Adipocyte (in vitro differentiated cells): Measurements from ENCODE around the gene GPC1.

Experiments
- DNase-seq: peaks from one replicate; pipeline ENCODE4 v3.0.0-alpha.2; 2015; ENCODE audit warnings: low read depth
- H3K27me3 ChIP-seq: replicated peaks from 2 replicates; pipeline ENCODE4 v1.7.0; 2013; ENCODE audit warnings: mild to moderate bottlenecking, low read length, moderate library complexity; ENCODE audit not compliant: control insufficient read depth, insufficient read depth
- H3K36me3 ChIP-seq: 2 replicates; pipeline ENCODE4 v1.7.0; 2013; ENCODE audit warnings: low read length, mild to moderate bottlenecking, moderate library complexity; ENCODE audit not compliant: control insufficient read depth, insufficient read depth, severe bottlenecking
- H3K4me1 ChIP-seq: 2 replicates; pipeline ENCODE4 v1.7.0; 2013; ENCODE audit warnings: mild to moderate bottlenecking, low read length, moderate library complexity; ENCODE audit not compliant: control insufficient read depth, insufficient read depth
- H3K4me3 ChIP-seq: 2 replicates; pipeline ENCODE4 v1.7.0; 2013; ENCODE audit warnings: mild to moderate bottlenecking, low read length, moderate library complexity
- H3K9ac ChIP-seq: 2 replicates; pipeline ENCODE4 v1.7.0; 2013; ENCODE audit warnings: mild to moderate bottlenecking, low read length, moderate library complexity
- H3K9me3 ChIP-seq: 2 replicates; pipeline ENCODE4 v1.7.0; 2013; ENCODE audit warnings: mild to moderate bottlenecking, low read length, moderate library complexity; ENCODE audit not compliant: control insufficient read depth

Gene GPC1

GRCh38 chr2:240462707-240463273 lies 27.3 kb downstream of the GPC1 start:
- no peak for DNase-seq
- Histone ChIP-seq H3K4me1 (no peaks in the 10 kb centered on the region), H3K36me3 (peaks cover 74% of the 10 kb centered on the region), H3K9ac (no peak overlapping the region), H3K4me3 (no peak overlapping the region), H3K27me3 (no peaks in the 10 kb centered on the region), H3K9me3 (no peaks in the 10 kb centered on the region)

DNA sequence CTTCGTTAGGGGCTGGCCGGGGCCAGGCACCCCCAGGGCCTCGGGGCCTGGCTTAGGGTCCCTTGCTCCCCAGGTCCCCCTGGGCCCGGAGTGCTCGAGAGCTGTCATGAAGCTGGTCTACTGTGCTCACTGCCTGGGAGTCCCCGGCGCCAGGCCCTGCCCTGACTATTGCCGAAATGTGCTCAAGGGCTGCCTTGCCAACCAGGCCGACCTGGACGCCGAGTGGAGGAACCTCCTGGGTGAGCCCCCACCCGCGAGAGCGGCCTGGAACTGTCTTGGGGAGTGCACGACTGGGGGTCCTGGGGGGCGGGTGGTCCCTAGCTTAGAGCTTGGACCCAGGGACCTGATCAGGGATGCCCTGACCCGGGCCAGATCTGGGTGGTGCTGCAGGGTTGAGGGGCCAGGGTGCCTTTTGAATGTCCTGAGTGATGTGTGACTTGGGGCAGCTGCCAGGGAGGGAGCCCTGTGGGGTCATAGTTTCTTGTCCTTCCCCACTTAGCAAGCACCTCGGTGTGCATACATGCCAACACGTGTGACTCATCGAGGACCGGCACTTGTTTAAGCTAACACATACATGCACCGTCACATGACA lies 27.9 kb downstream of the GPC1 start:
- H3K9me3 ChIP-seq: no peaks in the 10 kb centered on the region
- H3K36me3 ChIP-seq: peaks cover 74% of the 10 kb centered on the region
- H3K27me3 ChIP-seq: no peaks in the 10 kb centered on the region
- H3K4me3 ChIP-seq: no peak overlapping the region
- H3K4me1 ChIP-seq: no peaks in the 10 kb centered on the region
- no peak overlapping the region for H3K9ac ChIP-seq
- DNase-seq: no peak

DNA sequence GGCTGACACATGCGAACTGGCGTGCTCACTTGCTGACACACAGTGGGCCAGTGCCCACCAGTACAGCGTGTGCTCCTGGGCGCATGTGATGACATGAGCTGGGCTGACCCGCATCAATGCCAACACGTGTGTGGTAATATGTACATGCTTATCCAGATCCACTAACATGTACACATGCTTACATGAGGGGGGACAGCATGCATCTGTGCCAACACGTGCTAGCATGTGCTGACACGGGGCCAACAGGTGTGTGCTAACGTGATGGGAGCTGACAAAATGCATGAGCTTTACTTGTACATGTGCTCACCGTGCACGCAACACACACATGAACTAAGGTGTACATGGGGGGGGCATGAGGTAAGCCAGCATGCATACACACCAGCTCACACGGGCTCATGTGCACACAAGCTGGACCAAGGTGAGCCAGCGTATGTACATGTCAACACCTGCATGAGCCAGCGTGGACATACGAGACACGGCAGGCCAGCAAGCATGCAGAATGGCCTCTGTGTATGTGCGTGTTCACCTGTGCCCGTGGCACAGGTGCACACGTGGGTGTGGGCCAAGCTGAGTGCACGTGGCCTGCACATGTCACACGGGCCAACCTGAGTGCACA lies 28.5 kb downstream of the GPC1 start:
- no peaks in the 10 kb centered on the region for H3K27me3 ChIP-seq
- no peaks in the 10 kb centered on the region for H3K9me3 ChIP-seq
- DNase-seq: no peak
- no peak overlapping the region for H3K9ac ChIP-seq
- H3K4me1 ChIP-seq: no peaks in the 10 kb centered on the region
- H3K4me3 ChIP-seq: no peak overlapping the region
- peaks cover 72% of the 10 kb centered on the region for H3K36me3 ChIP-seq

DNA sequence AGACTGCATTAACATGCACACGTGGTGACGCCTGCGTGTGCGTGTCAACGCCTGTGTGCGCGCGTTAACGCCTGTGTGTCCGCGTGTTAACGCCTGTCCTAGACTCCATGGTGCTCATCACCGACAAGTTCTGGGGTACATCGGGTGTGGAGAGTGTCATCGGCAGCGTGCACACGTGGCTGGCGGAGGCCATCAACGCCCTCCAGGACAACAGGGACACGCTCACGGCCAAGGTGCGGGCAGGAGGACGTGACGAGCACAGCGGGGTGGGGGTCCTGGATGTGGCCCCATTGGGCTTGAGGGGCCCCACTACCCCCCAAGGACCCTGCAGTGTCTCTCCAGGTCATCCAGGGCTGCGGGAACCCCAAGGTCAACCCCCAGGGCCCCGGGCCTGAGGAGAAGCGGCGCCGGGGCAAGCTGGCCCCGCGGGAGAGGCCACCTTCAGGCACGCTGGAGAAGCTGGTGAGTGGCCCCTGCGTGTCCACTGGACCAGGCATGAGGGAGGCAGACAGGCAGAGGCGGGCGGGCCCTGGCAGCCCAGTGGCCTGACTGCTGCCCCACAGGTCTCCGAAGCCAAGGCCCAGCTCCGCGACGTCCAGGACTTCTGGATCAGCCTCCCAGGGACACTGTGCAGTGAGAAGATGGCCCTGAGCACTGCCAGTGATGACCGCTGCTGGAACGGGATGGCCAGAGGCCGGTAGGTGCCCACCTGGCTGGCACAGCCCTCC lies 29.2 kb downstream of the GPC1 start:
- H3K9me3 ChIP-seq: no peaks in the 10 kb centered on the region
- no peak for DNase-seq
- H3K4me1 ChIP-seq: no peaks in the 10 kb centered on the region
- H3K9ac ChIP-seq: no peak overlapping the region
- no peaks in the 10 kb centered on the region for H3K27me3 ChIP-seq
- H3K4me3 ChIP-seq: no peak overlapping the region
- H3K36me3 ChIP-seq: peaks cover 70% of the 10 kb centered on the region

DNA sequence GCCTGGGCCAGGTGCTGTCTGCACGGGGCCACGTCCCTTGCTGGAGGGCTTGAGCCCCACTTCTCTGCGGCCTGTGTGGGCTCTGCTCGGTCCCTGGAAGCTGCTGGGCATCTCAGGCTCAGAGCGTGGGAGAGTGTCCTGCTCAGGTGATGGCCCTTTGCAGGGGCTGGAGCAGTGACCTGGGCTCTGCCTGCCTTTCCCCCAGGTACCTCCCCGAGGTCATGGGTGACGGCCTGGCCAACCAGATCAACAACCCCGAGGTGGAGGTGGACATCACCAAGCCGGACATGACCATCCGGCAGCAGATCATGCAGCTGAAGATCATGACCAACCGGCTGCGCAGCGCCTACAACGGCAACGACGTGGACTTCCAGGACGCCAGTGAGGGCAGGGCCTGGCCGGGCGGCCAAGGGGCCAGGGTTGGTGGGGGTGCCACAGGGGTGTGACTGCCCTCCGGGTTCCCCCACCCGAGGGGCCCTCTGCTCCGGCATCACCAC lies 29.9 kb downstream of the GPC1 start:
- Histone ChIP-seq H3K27me3 (no peaks in the 10 kb centered on the region), H3K4me1 (no peaks in the 10 kb centered on the region), H3K9me3 (no peaks in the 10 kb centered on the region), H3K4me3 (no peak overlapping the region), H3K36me3 (peaks cover 65% of the 10 kb centered on the region), H3K9ac (no peak overlapping the region)
- no peak for DNase-seq

DNA sequence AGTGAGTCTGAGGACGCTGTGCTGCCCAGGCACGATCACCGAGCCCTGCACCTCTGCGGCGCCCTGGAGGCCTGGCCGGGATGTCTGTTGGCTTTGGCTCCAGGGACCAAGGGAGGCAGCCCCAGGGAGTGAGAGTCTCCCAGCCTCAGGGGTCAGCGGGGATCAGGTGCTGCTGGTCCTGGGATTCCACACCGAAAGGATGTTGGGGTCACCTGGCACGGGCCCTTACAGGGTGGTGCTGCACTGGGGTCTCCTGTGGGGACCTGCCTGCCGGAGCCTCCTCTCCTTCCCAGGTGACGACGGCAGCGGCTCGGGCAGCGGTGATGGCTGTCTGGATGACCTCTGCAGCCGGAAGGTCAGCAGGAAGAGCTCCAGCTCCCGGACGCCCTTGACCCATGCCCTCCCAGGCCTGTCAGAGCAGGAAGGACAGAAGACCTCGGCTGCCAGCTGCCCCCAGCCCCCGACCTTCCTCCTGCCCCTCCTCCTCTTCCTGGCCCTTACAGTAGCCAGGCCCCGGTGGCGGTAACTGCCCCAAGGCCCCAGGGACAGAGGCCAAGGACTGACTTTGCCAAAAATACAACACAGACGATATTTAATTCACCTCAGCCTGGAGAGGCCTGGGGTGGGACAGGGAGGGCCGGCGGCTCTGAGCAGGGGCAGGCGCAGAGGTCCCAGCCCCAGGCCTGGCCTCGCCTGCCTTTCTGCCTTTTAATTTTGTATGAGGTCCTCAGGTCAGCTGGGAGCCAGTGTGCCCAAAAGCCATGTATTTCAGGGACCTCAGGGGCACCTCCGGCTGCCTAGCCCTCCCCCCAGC lies 30.5 kb downstream of the GPC1 start:
- H3K36me3 ChIP-seq: peaks cover 62% of the 10 kb centered on the region
- H3K27me3 ChIP-seq: no peaks in the 10 kb centered on the region
- no peak overlapping the region for H3K4me3 ChIP-seq
- H3K4me1 ChIP-seq: no peaks in the 10 kb centered on the region
- H3K9me3 ChIP-seq: no peaks in the 10 kb centered on the region
- H3K9ac ChIP-seq: no peak overlapping the region
- DNase-seq: no peak

GRCh38 chr2:240466579-240467148 lies 31.2 kb downstream of the GPC1 start:
- H3K4me1 ChIP-seq: no peaks in the 10 kb centered on the region
- no peak overlapping the region for H3K4me3 ChIP-seq
- H3K9ac ChIP-seq: no peak overlapping the region
- H3K9me3 ChIP-seq: no peaks in the 10 kb centered on the region
- no peak for DNase-seq
- no peaks in the 10 kb centered on the region for H3K27me3 ChIP-seq
- peaks cover 56% of the 10 kb centered on the region for H3K36me3 ChIP-seq

DNA sequence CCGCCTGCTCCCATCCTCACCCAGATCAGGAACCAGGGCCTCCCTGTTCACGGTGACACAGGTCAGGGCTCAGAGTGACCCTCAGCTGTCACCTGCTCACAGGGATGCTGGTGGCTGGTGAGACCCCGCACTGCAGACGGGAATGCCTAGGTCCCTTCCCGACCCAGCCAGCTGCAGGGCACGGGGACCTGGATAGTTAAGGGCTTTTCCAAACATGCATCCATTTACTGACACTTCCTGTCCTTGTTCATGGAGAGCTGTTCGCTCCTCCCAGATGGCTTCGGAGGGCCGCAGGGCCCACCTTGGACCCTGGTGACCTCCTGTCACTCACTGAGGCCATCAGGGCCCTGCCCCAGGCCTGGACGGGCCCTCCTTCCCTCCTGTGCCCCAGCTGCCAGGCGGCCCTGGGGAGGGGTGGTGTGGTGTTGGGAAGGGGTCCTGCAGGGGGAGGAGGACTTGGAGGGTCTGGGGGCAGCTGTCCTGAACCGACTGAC lies 31.7 kb downstream of the GPC1 start:
- no peaks in the 10 kb centered on the region for H3K27me3 ChIP-seq
- no peak for DNase-seq
- H3K9me3 ChIP-seq: no peaks in the 10 kb centered on the region
- H3K4me1 ChIP-seq: no peaks in the 10 kb centered on the region
- no peak overlapping the region for H3K9ac ChIP-seq
- peaks cover 51% of the 10 kb centered on the region for H3K36me3 ChIP-seq
- no peak overlapping the region for H3K4me3 ChIP-seq

GRCh38 chr2:240467659-240468302 lies 32.3 kb downstream of the GPC1 start:
- H3K36me3 ChIP-seq: peaks cover 45% of the 10 kb centered on the region
- no peak overlapping the region for H3K4me3 ChIP-seq

More at GRCh38 chr2:240467659-240468302, 32.3 kb downstream of the GPC1 start:
- no peak overlapping the region for H3K9ac ChIP-seq
- H3K9me3 ChIP-seq: no peaks in the 10 kb centered on the region
- no peaks in the 10 kb centered on the region for H3K4me1 ChIP-seq
- no peaks in the 10 kb centered on the region for H3K27me3 ChIP-seq
- no peak for DNase-seq
